GM10847 (cell line): ENCODE measurements around the gene P2RY14.

Experiments
- POLR2A ChIP-seq: IDR thresholded peaks from 2 replicates; pipeline ENCODE4 v1.6.1; 2011; ENCODE audit not compliant: insufficient read length; ENCODE audit errors: extremely low read depth

The P2RY14 gene

GRCh38 chr3:151307131-151307530 is 28.8 kb upstream of the P2RY14 start:
- TF ChIP-seq POLR2A: no peak

GRCh38 chr3:151306168-151306810 is 27.9 kb upstream of the P2RY14 start:
- TF ChIP-seq POLR2A: no peak

GRCh38 chr3:151305775-151306151 is 27.4 kb upstream of the P2RY14 start:
- TF ChIP-seq POLR2A: no peak

GRCh38 chr3:151305060-151305774 is 26.9 kb upstream of the P2RY14 start:
- TF ChIP-seq POLR2A: no peak

GRCh38 chr3:151303751-151304150 is 25.4 kb upstream of the P2RY14 start:
- no peak for TF ChIP-seq POLR2A

- no peak for TF ChIP-seq POLR2A
Measured at GRCh38 chr3:151301787-151302186, 23.4 kb upstream of the P2RY14 start.

GRCh38 chr3:151300539-151300938 is 22.2 kb upstream of the P2RY14 start:
- no peak for TF ChIP-seq POLR2A

- no peak for TF ChIP-seq POLR2A
Measured at GRCh38 chr3:151299006-151299405, 20.7 kb upstream of the P2RY14 start.

- TF ChIP-seq POLR2A: no peak
Measured at GRCh38 chr3:151297429-151297828, 19.1 kb upstream of the P2RY14 start.

- TF ChIP-seq POLR2A: no peak
Measured at GRCh38 chr3:151296226-151296625, 17.9 kb upstream of the P2RY14 start.

GRCh38 chr3:151293127-151293526 is 14.8 kb upstream of the P2RY14 start:
- TF ChIP-seq POLR2A: no peak

- no peak for TF ChIP-seq POLR2A
Measured at GRCh38 chr3:151290673-151291072, 12.3 kb upstream of the P2RY14 start.

GRCh38 chr3:151289445-151289844 is 11.1 kb upstream of the P2RY14 start:
- no peak for TF ChIP-seq POLR2A

GRCh38 chr3:151285940-151286339 is 7.6 kb upstream of the P2RY14 start:
- TF ChIP-seq POLR2A: no peak

- TF ChIP-seq POLR2A: no peak
Measured at GRCh38 chr3:151283907-151284461, 5.6 kb upstream of the P2RY14 start.

- TF ChIP-seq POLR2A: no peak
Measured at GRCh38 chr3:151283387-151283786, 5.0 kb upstream of the P2RY14 start.
